Liver (tissue), 9 donors: ENCODE results near the gene ERICH6. TPM values are rescaled to one million over a fixed set of nuclear protein-coding genes. Genes with fewer than 3 reads are reported as not detected.

Experiments
- DNase-seq: peaks from one replicate; pipeline ENCODE4 v3.0.0-alpha.2; 2017; ENCODE audit warnings: low spot score
- H3K27ac ChIP-seq, 2 donors: one replicate each; pipeline ENCODE4 v1.7.0; 2013; ENCODE audit warnings: inconsistent platforms in 2 of 2, low read length in 2 of 2, control low read depth in 1 of 2, low read depth in 1 of 2, mild to moderate bottlenecking in 1 of 2
- H3K27me3 ChIP-seq, 4 donors: one replicate each; pipeline versions ENCODE4 v1.6.1 to v1.7.0; 2013; ENCODE audit warnings: low read length in 3 of 4, inconsistent platforms in 1 of 4, mild to moderate bottlenecking in 1 of 4, moderate library complexity in 1 of 4; ENCODE audit not compliant: control insufficient read depth in 4 of 4, insufficient read depth in 4 of 4
- H3K36me3 ChIP-seq, 4 donors: one replicate each; pipeline versions ENCODE4 v1.6.1 to v1.7.0; 2013; ENCODE audit warnings: low read length in 3 of 4, mild to moderate bottlenecking in 3 of 4, low read depth in 1 of 4, moderate library complexity in 1 of 4; ENCODE audit not compliant: control insufficient read depth in 4 of 4, insufficient read depth in 3 of 4
- H3K4me1 ChIP-seq, 4 donors: one replicate each; pipeline versions ENCODE4 v1.6.1 to v1.7.0; 2013; ENCODE audit warnings: low read length in 3 of 4, mild to moderate bottlenecking in 3 of 4, moderate library complexity in 1 of 4; ENCODE audit not compliant: control insufficient read depth in 4 of 4, insufficient read depth in 4 of 4
- H3K4me3 ChIP-seq, 3 donors: one replicate each; pipeline versions ENCODE4 v1.6.1 to v1.7.0; 2013; ENCODE audit warnings: low read length in 3 of 3, control low read depth in 1 of 3, low read depth in 1 of 3, mild to moderate bottlenecking in 1 of 3
- H3K9ac ChIP-seq, 2 donors: one replicate each; pipeline ENCODE4 v1.7.0; 2013; ENCODE audit warnings: low read length in 2 of 2, mild to moderate bottlenecking in 2 of 2, moderate library complexity in 2 of 2, control low read depth in 1 of 2, low read depth in 1 of 2
- H3K9me3 ChIP-seq, 4 donors: one replicate each; pipeline versions ENCODE4 v1.6.1 to v1.7.0; 2013; ENCODE audit warnings: low read length in 3 of 4; ENCODE audit not compliant: control insufficient read depth in 4 of 4
- ATF3 ChIP-seq: IDR thresholded peaks from 2 replicates; pipeline ENCODE4 v1.6.1; 2016; ENCODE audit warnings: antibody characterized with exemption
- CTCF ChIP-seq: fragments of 150-350 bp; IDR thresholded peaks from 2 replicates; pipeline ENCODE4 v1.5.1; 2017; ENCODE audit warnings: improper control_type of control experiment, low read depth, low read length; ENCODE audit not compliant: missing input control
- EGR1 ChIP-seq, 2 donors: IDR thresholded peaks; 2 replicates each; pipeline ENCODE4 v1.6.1; 2016 to 2018; ENCODE audit warnings: antibody characterized with exemption in 2 of 2, low read depth in 2 of 2
- FOXA1 ChIP-seq: IDR thresholded peaks from 2 replicates; pipeline ENCODE4 v1.6.1; 2016; ENCODE audit warnings: antibody characterized with exemption
- FOXA2 ChIP-seq: IDR thresholded peaks from 2 replicates; pipeline ENCODE4 v1.6.1; 2016; ENCODE audit warnings: antibody characterized with exemption
- GABPA ChIP-seq, 2 donors: IDR thresholded peaks in 1 of 2; conservative IDR thresholded peaks in 1 of 2; 2 replicates each; pipeline ENCODE4 v1.6.1; 2016; ENCODE audit warnings: antibody characterized with exemption in 2 of 2, mild to moderate bottlenecking in 1 of 2, moderate library complexity in 1 of 2
- HNF4A ChIP-seq, 2 donors: conservative IDR thresholded peaks; 2 replicates each; pipeline ENCODE4 v1.6.1; 2016; ENCODE audit warnings: antibody characterized with exemption in 2 of 2, mild to moderate bottlenecking in 2 of 2
- HNF4G ChIP-seq: IDR thresholded peaks from 2 replicates; pipeline ENCODE4 v1.6.1; 2016; ENCODE audit warnings: antibody characterized with exemption
- JUND ChIP-seq, 2 donors: IDR thresholded peaks; 2 replicates each; pipeline ENCODE4 v1.6.1; 2016; ENCODE audit warnings: antibody characterized with exemption in 2 of 2
- MAX ChIP-seq: IDR thresholded peaks from 2 replicates; pipeline ENCODE4 v1.6.1; 2016; ENCODE audit warnings: antibody characterized with exemption
- NR2F2 ChIP-seq: IDR thresholded peaks from 2 replicates; pipeline ENCODE4 v1.6.1; 2016; ENCODE audit warnings: antibody characterized with exemption
- RAD21 ChIP-seq, 2 donors: IDR thresholded peaks; 2 replicates each; pipeline ENCODE4 v1.6.1; 2016; ENCODE audit warnings: antibody characterized with exemption in 2 of 2, mild to moderate bottlenecking in 2 of 2
- RXRA ChIP-seq, 2 donors: IDR thresholded peaks; 2 replicates each; pipeline ENCODE4 v1.6.1; 2017 to 2018; ENCODE audit warnings: antibody characterized with exemption in 2 of 2, mild to moderate bottlenecking in 1 of 2
- SP1 ChIP-seq: IDR thresholded peaks from 2 replicates; pipeline ENCODE4 v1.6.1; 2018; ENCODE audit warnings: antibody characterized with exemption, mild to moderate bottlenecking
- TAF1 ChIP-seq: conservative IDR thresholded peaks from 2 replicates; pipeline ENCODE4 v1.6.1; 2016; ENCODE audit warnings: antibody characterized with exemption, mild to moderate bottlenecking
- YY1 ChIP-seq: IDR thresholded peaks from 2 replicates; pipeline ENCODE4 v1.6.1; 2016; ENCODE audit warnings: antibody characterized with exemption, mild to moderate bottlenecking
- ZBTB33 ChIP-seq: IDR thresholded peaks from 2 replicates; pipeline ENCODE4 v1.6.1; 2016; ENCODE audit warnings: antibody characterized with exemption
- WGBS: extraction: QIAGEN DNeasy Blood & Tissue Kit; methylation state at CpG from one replicate; pipeline ENCODE4 v1.1.7; 2013; 5-methylcytosine and 5-hydroxymethylcytosine counted together
- polyA plus RNA-seq, 2 donors: library from polyadenylated mRNA; stranded (reverse) in 1 of 2; unstranded in 1 of 2; fragments of 200-250 nt in 1 of 2; fragments of >200 nt in 1 of 2; fragmentation: Nextera tagmentation in 1 of 2; extraction: Ambion mirVana in 1 of 2; gene quantifications; one replicate each; pipeline versions ENCODE4 v1.2.1 to v1.2.3, GENCODE V29; 2013 to 2015
- total RNA-seq, 2 donors: library from RNA; depleted of rRNA; stranded (reverse); fragments of >200 nt; gene quantifications; one replicate each; pipeline ENCODE4 v1.2.3, GENCODE V29; 2014
- TF ChIP-seq, protein P1 (sequence below): IDR thresholded peaks from 2 replicates; pipeline ENCODE4 v1.6.1; 2016; ENCODE audit warnings: antibody characterized with exemption, mild to moderate bottlenecking
- donor health status: healthy.
- donor health status: healthy.
- donor health status: healthy.
- donor health status: healthy.
- donor health status: healthy.

The ERICH6 gene
- total and polyA plus RNA-seq, 4 donors, result under 0.01 TPM; not detected in 3

DNA sequence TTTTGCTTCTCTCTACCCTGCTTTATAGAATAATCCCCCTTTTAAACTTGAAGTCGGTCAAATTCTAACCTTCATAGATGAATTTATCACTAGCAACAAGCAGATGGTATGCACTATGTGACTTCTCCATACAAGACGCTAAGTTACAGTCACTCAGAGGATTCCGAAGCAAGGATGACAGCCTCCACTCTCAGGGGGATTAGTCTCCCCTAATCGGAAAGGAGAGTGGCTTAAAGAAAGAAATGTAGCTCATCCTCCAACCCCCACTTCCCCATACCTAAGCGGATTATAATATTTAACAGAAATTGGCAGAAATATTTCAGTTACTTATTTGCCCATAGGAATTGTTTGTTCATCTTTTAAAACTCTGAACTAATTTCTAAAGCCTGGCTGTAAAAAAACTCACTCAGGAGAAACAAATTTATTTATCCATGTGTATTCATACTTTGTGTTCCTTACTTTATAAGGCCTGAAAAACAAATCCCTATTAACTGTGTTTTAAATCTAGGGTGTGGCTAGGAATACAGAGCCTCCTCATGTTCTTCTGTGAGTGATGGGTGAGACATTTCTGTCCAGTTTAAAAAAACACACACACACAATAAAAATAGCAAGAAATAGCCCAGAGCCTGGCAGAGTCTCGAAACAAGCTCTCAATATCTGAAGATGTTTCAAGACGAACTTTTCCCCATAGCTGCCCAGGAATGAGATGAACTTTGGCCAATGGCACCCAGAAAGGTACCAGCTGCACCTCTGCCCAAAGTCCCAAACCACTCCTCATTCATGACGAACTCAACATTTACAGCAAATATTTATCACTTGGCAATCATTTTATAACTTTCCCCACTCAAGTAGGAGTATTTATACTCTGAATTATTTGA is 40.6 kb upstream of the ERICH6 start:
- H3K27ac ChIP-seq, result peak overlapping the region; percentile 46 to 69

More for the DNA sequence above, 40.6 kb upstream of the ERICH6 start:
- Histone ChIP-seq H3K4me3 (no peak overlapping the region), H3K27me3 (no peaks in the 10 kb centered on the region), H3K9ac (no peak overlapping the region), H3K36me3 (peaks cover 0 to 4% (median 2%) of the 10 kb centered on the region in 4 donors), H3K4me1 (peaks cover 15 to 97% (median 89%) of the 10 kb centered on the region in 4 donors), H3K9me3 (no peaks in the 10 kb centered on the region)
- peak; percentile 53 for TF ChIP-seq FOXA2
- TF ChIP-seq RAD21 (IDR thresholded peaks at IDR 0.05), result peak; percentile 28 to 33
- peak; percentile 91 for TF ChIP-seq HNF4G
- TF ChIP-seq, protein P1, sequence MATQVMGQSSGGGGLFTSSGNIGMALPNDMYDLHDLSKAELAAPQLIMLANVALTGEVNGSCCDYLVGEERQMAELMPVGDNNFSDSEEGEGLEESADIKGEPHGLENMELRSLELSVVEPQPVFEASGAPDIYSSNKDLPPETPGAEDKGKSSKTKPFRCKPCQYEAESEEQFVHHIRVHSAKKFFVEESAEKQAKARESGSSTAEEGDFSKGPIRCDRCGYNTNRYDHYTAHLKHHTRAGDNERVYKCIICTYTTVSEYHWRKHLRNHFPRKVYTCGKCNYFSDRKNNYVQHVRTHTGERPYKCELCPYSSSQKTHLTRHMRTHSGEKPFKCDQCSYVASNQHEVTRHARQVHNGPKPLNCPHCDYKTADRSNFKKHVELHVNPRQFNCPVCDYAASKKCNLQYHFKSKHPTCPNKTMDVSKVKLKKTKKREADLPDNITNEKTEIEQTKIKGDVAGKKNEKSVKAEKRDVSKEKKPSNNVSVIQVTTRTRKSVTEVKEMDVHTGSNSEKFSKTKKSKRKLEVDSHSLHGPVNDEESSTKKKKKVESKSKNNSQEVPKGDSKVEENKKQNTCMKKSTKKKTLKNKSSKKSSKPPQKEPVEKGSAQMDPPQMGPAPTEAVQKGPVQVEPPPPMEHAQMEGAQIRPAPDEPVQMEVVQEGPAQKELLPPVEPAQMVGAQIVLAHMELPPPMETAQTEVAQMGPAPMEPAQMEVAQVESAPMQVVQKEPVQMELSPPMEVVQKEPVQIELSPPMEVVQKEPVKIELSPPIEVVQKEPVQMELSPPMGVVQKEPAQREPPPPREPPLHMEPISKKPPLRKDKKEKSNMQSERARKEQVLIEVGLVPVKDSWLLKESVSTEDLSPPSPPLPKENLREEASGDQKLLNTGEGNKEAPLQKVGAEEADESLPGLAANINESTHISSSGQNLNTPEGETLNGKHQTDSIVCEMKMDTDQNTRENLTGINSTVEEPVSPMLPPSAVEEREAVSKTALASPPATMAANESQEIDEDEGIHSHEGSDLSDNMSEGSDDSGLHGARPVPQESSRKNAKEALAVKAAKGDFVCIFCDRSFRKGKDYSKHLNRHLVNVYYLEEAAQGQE, result peak; percentile 71
- no peak for TF ChIP-seq ATF3
- no peak for TF ChIP-seq GABPA (IDR thresholded peaks at IDR 0.05 in 1 of 2, conservative IDR thresholded peaks at IDR 0.05 in 1 of 2)
- TF ChIP-seq MAX, result peak; percentile 74
- peak; percentile 76 for TF ChIP-seq YY1
- peak; percentile 53 for TF ChIP-seq FOXA1
- TF ChIP-seq EGR1 (IDR thresholded peaks at IDR 0.05; ENCODE audit: low read depth in 2 of 2), result peak in 1 of 2 donors; percentile 24
- TF ChIP-seq NR2F2, result peak; percentile 10
- TF ChIP-seq SP1, result peak; percentile 82
- peak in 1 of 2 donors; percentile 86 for TF ChIP-seq JUND (IDR thresholded peaks at IDR 0.05)
- TF ChIP-seq CTCF, result no peak
- TF ChIP-seq HNF4A (conservative IDR thresholded peaks at IDR 0.05), result peak; percentile 99 to 100
- no peak for TF ChIP-seq TAF1
- peak; percentile 81 for TF ChIP-seq ZBTB33
- TF ChIP-seq RXRA (IDR thresholded peaks at IDR 0.05), result peak; percentile 79 to 93
- 58% methylated on average over 8 of the region's 8 CpGs for WGBS
- DNase-seq, result no peak
